HG03159 (cell line): ENCODE results near the gene RETREG3.
"Not testable (repeated sequence)": the region's sequence is repeated elsewhere in the genome, so short reads cannot be mapped to it uniquely, and the experiment has no call there.

Experiments used
- ATAC-seq: cut with Tn5 transposase; IDR thresholded peaks from one replicate; pipeline ENCODE4 v1.9.1; 2021; ENCODE audit warnings: mild to moderate bottlenecking, moderate library complexity; ENCODE audit not compliant: unreplicated experiment

The RETREG3 gene

DNA sequence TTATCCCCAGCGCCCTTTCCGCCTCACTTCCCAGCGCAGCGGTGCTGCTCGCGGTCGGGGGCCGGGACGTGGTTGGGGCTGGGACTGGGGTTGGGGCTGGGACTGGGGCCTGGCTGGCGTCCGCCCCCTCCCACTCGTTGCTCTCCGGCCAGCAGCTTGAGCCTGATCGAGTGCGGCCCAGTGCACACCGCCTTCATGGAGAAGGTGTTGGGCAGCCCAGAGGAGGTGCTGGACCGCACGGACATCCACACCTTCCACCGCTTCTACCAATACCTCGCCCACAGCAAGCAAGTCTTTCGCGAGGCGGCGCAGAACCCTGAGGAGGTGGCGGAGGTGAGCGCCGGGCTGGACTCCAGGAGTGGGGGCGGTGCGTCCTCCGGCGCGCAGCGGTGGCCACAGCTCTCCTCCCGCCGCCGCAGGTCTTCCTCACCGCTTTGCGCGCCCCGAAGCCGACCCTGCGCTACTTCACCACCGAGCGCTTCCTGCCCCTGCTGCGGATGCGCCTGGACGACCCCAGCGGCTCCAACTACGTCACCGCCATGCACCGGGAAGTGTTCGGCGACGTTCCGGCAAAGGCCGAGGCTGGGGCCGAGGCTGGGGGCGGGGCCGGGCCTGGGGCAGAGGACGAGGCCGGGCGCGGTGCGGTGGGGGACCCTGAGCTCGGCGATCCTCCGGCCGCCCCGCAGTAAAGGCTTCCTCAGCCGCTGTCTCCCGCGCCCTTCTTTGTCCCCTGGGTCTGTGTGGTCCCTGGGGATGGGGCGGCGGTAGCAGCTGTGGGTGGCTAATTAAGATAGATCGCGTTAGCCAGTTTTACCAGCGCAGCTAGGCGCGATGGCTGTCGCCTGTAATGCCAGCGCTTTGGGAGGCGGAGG is 54.7 kb downstream of the RETREG3 start:
- ATAC-seq: peak; percentile 78

DNA sequence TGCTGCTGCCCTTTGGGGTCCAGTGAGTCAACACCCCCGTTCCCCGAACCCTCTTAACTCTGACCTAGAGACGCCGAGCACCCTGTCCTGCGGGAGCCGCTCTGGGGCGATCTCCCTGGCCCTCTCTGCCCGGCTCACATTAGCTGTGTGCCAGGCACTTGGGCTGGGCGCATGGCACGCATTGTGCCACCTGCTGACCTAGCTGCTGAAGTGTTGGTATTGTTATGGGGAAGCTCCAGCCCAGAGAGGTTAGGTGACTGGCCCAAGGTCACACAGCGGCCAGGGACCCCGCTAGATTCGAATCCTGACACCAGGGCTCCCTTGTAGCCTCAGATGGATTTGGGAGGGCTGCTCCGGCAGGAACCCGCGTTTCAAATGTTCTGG is 55.3 kb downstream of the RETREG3 start:
- no peak for ATAC-seq

- no peak for ATAC-seq
Measured at GRCh38 chr17:42553161-42553818, 55.9 kb downstream of the RETREG3 start.

DNA sequence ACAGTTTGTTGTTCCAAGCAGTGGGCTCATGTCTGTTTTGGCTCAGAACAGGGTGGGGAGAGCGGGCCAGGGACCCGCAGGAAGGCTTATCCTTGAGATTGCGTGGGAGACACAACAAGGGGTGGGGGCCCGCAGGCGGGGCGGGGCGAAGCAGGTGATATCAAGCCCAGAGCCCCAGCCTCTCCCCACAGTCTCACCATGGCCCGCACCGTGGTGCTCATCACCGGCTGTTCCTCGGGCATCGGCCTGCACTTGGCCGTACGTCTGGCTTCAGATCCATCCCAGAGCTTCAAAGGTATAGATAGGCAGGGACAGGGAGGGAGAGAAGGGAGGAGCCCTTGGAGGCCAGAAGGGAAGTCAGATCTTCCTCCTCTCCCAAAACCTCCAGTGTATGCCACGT is 56.4 kb downstream of the RETREG3 start, which contains the start of gene HSD17B1:
Gene HSD17B1 (plus strand): TSS at position 188 of the 400 bp plus-strand sequence. CDS start 11 bp downstream, at position 199.
- ATAC-seq: not testable (repeated sequence)

DNA sequence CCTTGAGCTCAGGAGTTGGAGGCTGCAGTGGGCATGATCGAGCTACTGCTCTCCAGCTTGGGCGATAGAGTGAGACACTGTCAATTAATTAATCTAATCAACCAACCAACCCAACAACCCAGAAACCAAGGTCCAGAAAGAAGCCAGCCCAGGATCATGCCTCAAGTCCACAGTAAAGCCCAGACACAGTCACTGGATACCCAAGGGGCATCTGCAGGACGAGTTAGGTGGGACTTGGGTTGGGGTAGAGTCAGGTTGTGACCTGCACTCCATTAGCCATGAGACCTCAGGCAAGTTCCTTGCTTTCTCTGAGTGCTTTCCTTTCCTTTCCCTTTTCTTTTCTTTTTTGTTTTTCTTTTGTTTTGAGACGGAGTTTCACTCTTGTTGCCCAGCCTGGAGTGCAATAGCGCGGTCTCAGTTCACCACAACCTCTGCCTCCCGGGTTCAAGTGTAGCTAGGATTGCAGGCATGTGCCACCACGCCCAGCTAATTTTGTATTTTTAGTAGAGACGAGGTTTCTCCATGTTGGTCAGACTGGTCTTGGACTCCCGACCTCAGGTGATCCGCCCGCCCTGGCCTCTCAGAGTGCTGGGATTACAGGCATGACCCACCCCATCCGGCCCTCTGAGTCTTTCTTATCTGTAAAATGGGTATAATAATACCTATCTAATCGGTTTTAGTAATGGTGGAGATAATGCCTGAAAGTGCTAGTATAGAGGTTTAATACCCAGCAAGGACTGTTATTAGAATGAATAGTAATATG is 60.0 kb downstream of the RETREG3 start:
- no peak for ATAC-seq

- peak; percentile 55 for ATAC-seq
Measured at GRCh38 chr17:42548070-42548837, 60.9 kb downstream of the RETREG3 start.

DNA sequence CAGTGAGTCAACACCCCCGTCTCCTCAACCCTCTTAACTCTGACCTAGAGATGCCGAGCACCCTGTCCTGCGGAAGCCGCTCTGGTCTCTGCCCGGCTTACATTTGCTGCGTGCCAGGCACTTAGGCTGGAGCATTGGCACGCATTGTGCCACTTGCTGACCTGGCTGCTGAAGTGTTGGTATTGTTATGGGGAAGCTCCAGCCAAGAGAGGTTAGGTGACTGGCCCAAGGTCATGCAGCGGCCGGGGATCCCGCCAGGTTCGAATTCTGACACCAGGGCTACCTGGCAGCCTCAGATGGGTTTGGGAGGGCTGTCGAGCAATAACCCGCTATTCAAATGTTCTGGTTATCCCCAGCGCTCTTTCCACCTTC is 61.5 kb downstream of the RETREG3 start:
- no peak for ATAC-seq

- no peak for ATAC-seq
Measured at GRCh38 chr17:42547001-42547461, 62.1 kb downstream of the RETREG3 start.

- not testable (repeated sequence) for ATAC-seq
Measured at GRCh38 chr17:42545755-42546505, 63.2 kb downstream of the RETREG3 start.

DNA sequence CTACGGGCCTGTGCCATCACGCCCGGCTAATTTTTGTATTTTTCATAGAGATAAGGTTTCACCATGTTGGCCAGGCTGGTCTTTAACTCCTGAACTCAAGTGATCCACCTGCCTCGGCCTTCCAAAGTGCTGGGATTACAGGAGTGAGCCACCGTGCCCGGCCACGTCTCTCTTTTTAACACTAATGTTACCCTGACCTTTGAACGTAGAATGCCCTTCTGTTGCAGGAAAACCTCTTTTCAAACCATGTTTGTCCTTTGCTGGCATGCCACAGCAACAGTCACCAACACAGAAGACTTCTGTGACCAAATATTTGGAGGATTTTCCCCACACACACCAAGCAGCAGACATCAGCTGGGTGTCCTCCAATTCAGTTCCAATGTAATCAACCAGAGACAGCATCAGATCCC is 64.3 kb downstream of the RETREG3 start:
- no peak for ATAC-seq

GRCh38 chr17:42543190-42544079 is 65.7 kb downstream of the RETREG3 start:
- ATAC-seq: no peak

GRCh38 chr17:42541041-42541833 is 67.9 kb downstream of the RETREG3 start:
- ATAC-seq: no peak

- ATAC-seq: not testable (repeated sequence)
Measured at GRCh38 chr17:42540558-42540957, 68.6 kb downstream of the RETREG3 start.

GRCh38 chr17:42538482-42538881 is 70.7 kb downstream of the RETREG3 start:
- ATAC-seq: no peak

DNA sequence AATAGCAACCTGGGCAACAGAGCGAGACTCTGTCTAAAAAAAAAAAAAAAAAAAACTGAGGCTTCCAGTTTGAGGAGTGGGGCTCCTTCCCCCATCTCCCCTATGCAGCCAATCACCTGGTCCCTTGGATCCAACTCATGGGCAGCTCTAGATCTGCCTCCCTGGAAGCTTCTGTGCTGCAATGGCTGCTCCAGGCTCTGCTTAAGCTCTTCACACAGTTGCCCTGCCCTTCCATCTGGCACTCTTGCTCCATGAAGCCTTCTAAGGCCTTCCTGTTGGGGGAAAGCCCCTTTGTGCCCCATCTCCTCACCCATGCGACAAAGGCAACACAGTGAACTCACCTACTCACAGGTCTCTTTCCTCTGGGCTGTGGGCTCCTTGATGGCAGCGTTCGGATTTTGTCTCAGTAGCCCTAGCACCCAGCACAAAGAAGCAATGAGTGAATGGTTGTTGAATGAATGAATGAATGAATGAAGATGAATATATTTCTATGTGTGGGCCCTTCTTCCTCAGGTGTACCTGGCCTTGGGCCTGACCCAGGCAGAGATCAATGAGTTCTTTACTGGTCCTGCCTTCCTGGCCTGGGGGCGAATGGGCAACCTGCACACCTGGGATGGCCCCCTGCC is 71.2 kb downstream of the RETREG3 start:
- no peak for ATAC-seq

GRCh38 chr17:42537156-42537805 is 71.9 kb downstream of the RETREG3 start:
- no peak for ATAC-seq
